Testis (tissue), 2 donors: ENCODE data around the gene COG2.

Experiments used
- CTCF ChIP-seq, 3 experiments: fragments of 450-650 bp in 2 of 3; fragments of 200-600 bp in 1 of 3; sonication (generic) in 1 of 3; IDR thresholded peaks; one replicate each; pipeline ENCODE4 v1.5.1; 2016 to 2019; ENCODE audit warnings: antibody characterized with exemption in 3 of 3, mild to moderate bottlenecking in 2 of 3, moderate library complexity in 1 of 3
- POLR2A ChIP-seq: fragments of 450-650 bp; IDR thresholded peaks from one replicate; pipeline ENCODE4 v1.6.1; 2017; ENCODE audit warnings: antibody characterized with exemption, mild to moderate bottlenecking, moderate library complexity

- TF ChIP-seq POLR2A = no peak
- no peak for TF ChIP-seq CTCF (IDR thresholded peaks at IDR 0.05)
These were observed 52.2 kb downstream of the COG2 start for GRCh38 chr1:230694464-230694863.
